Ishikawa (cell line): Measurements from ENCODE around the gene EZR.

Source experiments
- EP300 ChIP-seq: IDR thresholded peaks from 2 replicates; pipeline ENCODE4 v1.6.1; 2012; ENCODE audit warnings: borderline replicate concordance
- TAF1 ChIP-seq: IDR thresholded peaks from 2 replicates; pipeline ENCODE4 v1.6.1; 2012; ENCODE audit warnings: low read depth, mild to moderate bottlenecking
- TCF12 ChIP-seq: IDR thresholded peaks from 2 replicates; pipeline ENCODE4 v1.6.1; 2012; ENCODE audit warnings: low read depth
- YY1 ChIP-seq: IDR thresholded peaks from 2 replicates; pipeline ENCODE4 v1.6.1; 2012; ENCODE audit warnings: low read depth

GRCh38 chr6:158717341-158718330 lies 101.5 kb downstream of the EZR start:
- TF ChIP-seq TAF1 (no peak), TCF12 (no peak), EP300 (no peak), YY1 (no peak)
